HL-60 (cell line): ENCODE data around the gene SPI1.

Experiments
- GABPA ChIP-seq: IDR thresholded peaks from 2 replicates; pipeline ENCODE4 v1.6.1; 2012; ENCODE audit warnings: low read depth
- POLR2AphosphoS5 ChIP-seq: IDR thresholded peaks from 2 replicates; pipeline ENCODE4 v1.6.1; 2012; ENCODE audit warnings: low read depth
- REST ChIP-seq: IDR thresholded peaks from 2 replicates; pipeline ENCODE4 v1.6.1; 2012; ENCODE audit warnings: low read depth; ENCODE audit not compliant: insufficient replicate concordance
- TF ChIP-seq, protein P1 (sequence below): IDR thresholded peaks from one replicate; pipeline ENCODE4 v1.5.1; 2011; ENCODE audit warnings: low read length, control low read depth, inconsistent platforms; ENCODE audit not compliant: insufficient read depth

- TF ChIP-seq, protein P1, sequence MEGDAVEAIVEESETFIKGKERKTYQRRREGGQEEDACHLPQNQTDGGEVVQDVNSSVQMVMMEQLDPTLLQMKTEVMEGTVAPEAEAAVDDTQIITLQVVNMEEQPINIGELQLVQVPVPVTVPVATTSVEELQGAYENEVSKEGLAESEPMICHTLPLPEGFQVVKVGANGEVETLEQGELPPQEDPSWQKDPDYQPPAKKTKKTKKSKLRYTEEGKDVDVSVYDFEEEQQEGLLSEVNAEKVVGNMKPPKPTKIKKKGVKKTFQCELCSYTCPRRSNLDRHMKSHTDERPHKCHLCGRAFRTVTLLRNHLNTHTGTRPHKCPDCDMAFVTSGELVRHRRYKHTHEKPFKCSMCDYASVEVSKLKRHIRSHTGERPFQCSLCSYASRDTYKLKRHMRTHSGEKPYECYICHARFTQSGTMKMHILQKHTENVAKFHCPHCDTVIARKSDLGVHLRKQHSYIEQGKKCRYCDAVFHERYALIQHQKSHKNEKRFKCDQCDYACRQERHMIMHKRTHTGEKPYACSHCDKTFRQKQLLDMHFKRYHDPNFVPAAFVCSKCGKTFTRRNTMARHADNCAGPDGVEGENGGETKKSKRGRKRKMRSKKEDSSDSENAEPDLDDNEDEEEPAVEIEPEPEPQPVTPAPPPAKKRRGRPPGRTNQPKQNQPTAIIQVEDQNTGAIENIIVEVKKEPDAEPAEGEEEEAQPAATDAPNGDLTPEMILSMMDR, result no peak
- TF ChIP-seq POLR2AphosphoS5, result no peak
- TF ChIP-seq REST, result no peak
- no peak for TF ChIP-seq GABPA
Measured at GRCh38 chr11:47384498-47384897, 6.2 kb upstream of the SPI1 start.
